Neuronal stem cell (in vitro differentiated cells): ENCODE results near the gene CYP17A1.

Experiments used
- DNase-seq: peaks from one replicate; pipeline ENCODE4 v3.0.0-alpha.2; 2013; ENCODE audit warnings: low spot score
- H2AFZ ChIP-seq: one replicate; pipeline ENCODE4 v1.6.1; 2013; ENCODE audit warnings: mild to moderate bottlenecking, low read length, inconsistent platforms
- H2AK5ac ChIP-seq: 2 replicates; pipeline ENCODE4 v1.6.1; 2013; ENCODE audit warnings: low read depth, mild to moderate bottlenecking, inconsistent platforms, low read length, moderate library complexity, mixed read lengths
- H2BK120ac ChIP-seq: 2 replicates; pipeline ENCODE4 v1.6.1; 2013; ENCODE audit warnings: low read depth, mild to moderate bottlenecking, inconsistent platforms, low read length, moderate library complexity, mixed read lengths
- H2BK12ac ChIP-seq: one replicate; pipeline ENCODE4 v1.6.1; 2013; ENCODE audit warnings: low read length, inconsistent platforms
- H2BK15ac ChIP-seq: 2 replicates; pipeline ENCODE4 v1.6.1; 2013; ENCODE audit warnings: mild to moderate bottlenecking, low read length, inconsistent platforms, mixed read lengths
- H2BK5ac ChIP-seq: one replicate; pipeline ENCODE4 v1.6.1; 2013; ENCODE audit warnings: inconsistent platforms, mild to moderate bottlenecking, low read length, moderate library complexity
- H3K14ac ChIP-seq: one replicate; pipeline ENCODE4 v1.6.1; 2013; ENCODE audit warnings: low read length, inconsistent platforms
- H3K18ac ChIP-seq: 2 replicates; pipeline ENCODE4 v1.6.1; 2013; ENCODE audit warnings: low read length, inconsistent platforms
- H3K23ac ChIP-seq: 2 replicates; pipeline ENCODE4 v1.6.1; 2013; ENCODE audit warnings: low read depth, mild to moderate bottlenecking, mixed read lengths, low read length, inconsistent platforms; ENCODE audit not compliant: poor library complexity
- H3K27ac ChIP-seq: replicated peaks from 3 replicates; pipeline ENCODE4 v1.5.1; 2013; ENCODE audit warnings: low read length, inconsistent platforms
- H3K27me3 ChIP-seq, 3 experiments: 2 replicates each; pipeline ENCODE4 v1.6.1; 2013; ENCODE audit warnings: low read length in 3 of 3, mild to moderate bottlenecking in 2 of 3, inconsistent platforms in 1 of 3, low read depth in 1 of 3, mixed read lengths in 1 of 3, moderate library complexity in 1 of 3; ENCODE audit not compliant: control insufficient read depth in 3 of 3, insufficient read depth in 3 of 3
- H3K36me3 ChIP-seq, 2 donors: replicated peaks in 1 of 2; 2 replicates each; pipeline ENCODE4 v1.6.1; 2013; ENCODE audit warnings: low read length in 2 of 2; ENCODE audit not compliant: control insufficient read depth in 2 of 2, insufficient read depth in 2 of 2
- H3K4ac ChIP-seq: 2 replicates; pipeline ENCODE4 v1.6.1; 2013; ENCODE audit warnings: inconsistent platforms, mild to moderate bottlenecking, low read length, moderate library complexity
- H3K4me1 ChIP-seq, 2 donors: 1 replicate in 1 of 2; 2 replicates in 1 of 2; pipeline ENCODE4 v1.6.1; 2013; ENCODE audit warnings: low read length in 2 of 2, low read depth in 1 of 2; ENCODE audit not compliant: control insufficient read depth in 2 of 2, insufficient read depth in 1 of 2
- H3K4me2 ChIP-seq: one replicate; pipeline ENCODE4 v1.6.1; 2013; ENCODE audit warnings: mild to moderate bottlenecking, low read length, inconsistent platforms; ENCODE audit not compliant: insufficient read depth, poor library complexity, severe bottlenecking
- H3K4me3 ChIP-seq, 2 donors: 2 replicates each; pipeline ENCODE4 v1.5.1; 2013; ENCODE audit warnings: low read length in 2 of 2, mild to moderate bottlenecking in 2 of 2, inconsistent platforms in 1 of 2, moderate library complexity in 1 of 2
- H3K79me1 ChIP-seq: one replicate; pipeline ENCODE4 v1.6.1; 2013; ENCODE audit warnings: low read depth, mild to moderate bottlenecking, inconsistent platforms, low read length, moderate library complexity
- H3K9ac ChIP-seq: one replicate; pipeline ENCODE4 v1.6.1; 2013; ENCODE audit warnings: mild to moderate bottlenecking, low read depth, low read length, inconsistent platforms; ENCODE audit not compliant: poor library complexity
- H3K9me3 ChIP-seq, 2 donors: replicated peaks in 1 of 2; 2 replicates each; pipeline versions ENCODE3 to v1.6.1; 2013; ENCODE audit warnings: low read length in 2 of 2, mild to moderate bottlenecking in 2 of 2, inconsistent platforms in 1 of 2, low read depth in 1 of 2, mixed read lengths in 1 of 2, moderate library complexity in 1 of 2; ENCODE audit not compliant: control insufficient read depth in 2 of 2, insufficient read depth in 1 of 2
- H4K8ac ChIP-seq: one replicate; pipeline ENCODE4 v1.6.1; 2013; ENCODE audit warnings: low read depth, mild to moderate bottlenecking, inconsistent platforms, low read length, moderate library complexity
- H4K91ac ChIP-seq: one replicate; pipeline ENCODE4 v1.6.1; 2013; ENCODE audit warnings: low read length, low read depth, mild to moderate bottlenecking, inconsistent platforms; ENCODE audit not compliant: poor library complexity
- WGBS, 2 donors: extraction: QIAGEN DNeasy Blood & Tissue Kit; methylation state at CpG; one replicate each; pipeline ENCODE4 v1.1.7; 2013; ENCODE audit warnings: missing lambda C conversion rate in 2 of 2, mixed read lengths in 1 of 2; ENCODE audit not compliant: insufficient read length in 2 of 2, insufficient replicate concordance in 1 of 2; ENCODE audit errors: extremely low coverage in 2 of 2; 5-methylcytosine and 5-hydroxymethylcytosine counted together

The CYP17A1 gene

GRCh38 chr10:102801496-102801895 is 35.7 kb downstream of the CYP17A1 start:
- H4K91ac ChIP-seq: no peak overlapping the region
- WGBS, 2 donors: no CpG with 5 or more reads among the region's 2 CpGs
- no peak for DNase-seq

DNA sequence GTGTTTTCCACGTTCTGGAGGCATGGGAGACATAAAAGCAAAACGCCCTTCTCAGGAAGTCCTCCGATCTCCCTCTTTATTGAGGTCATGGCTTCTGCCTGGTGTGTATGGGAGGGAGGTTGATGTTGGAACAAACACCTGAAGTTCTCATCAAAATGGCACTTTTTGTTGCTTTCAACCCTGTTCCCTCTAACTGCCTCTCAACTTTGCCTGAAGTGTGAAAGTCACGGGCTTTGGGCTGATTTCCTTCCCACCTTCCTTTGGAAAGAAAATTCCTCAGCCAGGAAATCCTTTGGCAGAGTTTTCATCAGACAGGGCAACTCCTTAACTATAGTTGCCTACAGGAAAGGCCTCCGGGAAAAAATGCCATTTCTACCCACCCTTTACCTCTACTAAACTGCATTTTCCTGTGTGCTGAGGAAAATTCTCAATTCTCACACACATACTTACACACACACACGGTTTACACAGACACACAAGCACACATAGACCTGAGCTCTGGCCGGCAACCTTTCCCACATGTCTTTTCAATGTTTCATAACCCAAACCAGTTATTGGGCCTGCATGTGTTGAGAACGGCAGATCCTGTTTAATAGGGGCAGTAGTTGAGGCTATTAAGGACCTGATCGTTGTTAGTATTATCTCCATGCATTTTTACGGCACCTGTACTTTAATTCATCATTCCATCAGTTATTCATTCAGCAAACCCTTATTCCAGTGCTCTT is 36.4 kb downstream of the CYP17A1 start:
- no peak for DNase-seq
- WGBS, 2 donors: no CpG with 5 or more reads among the region's 10 CpGs

More at GRCh38 chr10:102801496-102801895, 35.7 kb downstream of the CYP17A1 start:
- Histone ChIP-seq H3K79me1 (peaks cover 2% of the 10 kb centered on the region), H4K8ac (no peak overlapping the region), H2AFZ (no peak overlapping the region), H3K4me1 (peaks cover 8 to 9% of the 10 kb centered on the region in 2 donors), H2BK120ac (no peak overlapping the region), H3K4me3 (no peak overlapping the region), H3K14ac (no peak overlapping the region), H3K4ac (no peak overlapping the region), H3K9ac (no peak overlapping the region), H3K23ac (no peak overlapping the region), H3K18ac (no peak overlapping the region), H3K27ac (no peak overlapping the region), H3K9me3 (peaks cover 0 to 4% of the 10 kb centered on the region in 2 donors), H2BK12ac (no peak overlapping the region), H3K4me2 (no peak overlapping the region), H2BK5ac (no peak overlapping the region), H2BK15ac (no peak overlapping the region), H3K27me3 (no peaks in the 10 kb centered on the region), H2AK5ac (no peak overlapping the region), H3K36me3 (peaks cover 3 to 44% of the 10 kb centered on the region in 2 donors)

GRCh38 chr10:102799691-102800471 is 37.3 kb downstream of the CYP17A1 start:
- H3K4ac ChIP-seq: no peak overlapping the region
- no peak overlapping the region for H3K27ac ChIP-seq
- no peak overlapping the region for H3K4me3 ChIP-seq

More for the DNA sequence above, 36.4 kb downstream of the CYP17A1 start:
- no peak overlapping the region for H2BK5ac ChIP-seq
- H3K36me3 ChIP-seq: peaks cover 3 to 44% of the 10 kb centered on the region in 2 donors
- H2AK5ac ChIP-seq: no peak overlapping the region
- no peak overlapping the region for H3K18ac ChIP-seq
- H2AFZ ChIP-seq: no peak overlapping the region
- H4K8ac ChIP-seq: no peak overlapping the region
- no peak overlapping the region for H3K4me3 ChIP-seq
- no peak overlapping the region for H3K4me2 ChIP-seq
- H3K14ac ChIP-seq: no peak overlapping the region
- H4K91ac ChIP-seq: no peak overlapping the region
- peaks cover 0 to 4% of the 10 kb centered on the region in 2 donors for H3K9me3 ChIP-seq
- peaks cover 2% of the 10 kb centered on the region for H3K79me1 ChIP-seq
- no peak overlapping the region for H3K23ac ChIP-seq
- no peak overlapping the region for H2BK120ac ChIP-seq
- peaks cover 11 to 13% of the 10 kb centered on the region in 2 donors for H3K4me1 ChIP-seq
- no peaks in the 10 kb centered on the region for H3K27me3 ChIP-seq
- no peak overlapping the region for H2BK12ac ChIP-seq
- H3K27ac ChIP-seq: no peak overlapping the region
- H2BK15ac ChIP-seq: no peak overlapping the region
- H3K9ac ChIP-seq: no peak overlapping the region
- no peak overlapping the region for H3K4ac ChIP-seq

More at GRCh38 chr10:102799691-102800471, 37.3 kb downstream of the CYP17A1 start:
- no peak overlapping the region for H2BK12ac ChIP-seq
- no peak overlapping the region for H2BK5ac ChIP-seq
- H4K91ac ChIP-seq: no peak overlapping the region
- no peak overlapping the region for H2BK120ac ChIP-seq
- H4K8ac ChIP-seq: no peak overlapping the region
- no peak overlapping the region for H2AFZ ChIP-seq
- no peak overlapping the region for H2BK15ac ChIP-seq
- H3K14ac ChIP-seq: no peak overlapping the region
- H3K36me3 ChIP-seq: peaks cover 3 to 44% of the 10 kb centered on the region in 2 donors
- no peaks in the 10 kb centered on the region for H3K27me3 ChIP-seq
- H3K4me1 ChIP-seq: peaks cover 16 to 20% of the 10 kb centered on the region in 2 donors
- no peak for DNase-seq
- H3K9ac ChIP-seq: no peak overlapping the region
- H3K9me3 ChIP-seq: peaks cover 0 to 4% of the 10 kb centered on the region in 2 donors
- WGBS, 2 donors: no CpG with 5 or more reads among the region's 8 CpGs
- H3K4me2 ChIP-seq: no peak overlapping the region
- no peak overlapping the region for H3K18ac ChIP-seq
- H3K79me1 ChIP-seq: peaks cover 2% of the 10 kb centered on the region
- no peak overlapping the region for H2AK5ac ChIP-seq
- no peak overlapping the region for H3K23ac ChIP-seq
